ENCODE data around the gene ZFYVE27. TPM values are rescaled to one million over a fixed set of nuclear protein-coding genes. Genes with fewer than 3 reads are reported as not detected.

The ZFYVE27 gene
- total and polyA plus RNA-seq, 2 donors (not counting 3 experiments of a cell fraction or from before 2014, with no cell fraction given) = 16.3 to 24.2 TPM

DNA sequence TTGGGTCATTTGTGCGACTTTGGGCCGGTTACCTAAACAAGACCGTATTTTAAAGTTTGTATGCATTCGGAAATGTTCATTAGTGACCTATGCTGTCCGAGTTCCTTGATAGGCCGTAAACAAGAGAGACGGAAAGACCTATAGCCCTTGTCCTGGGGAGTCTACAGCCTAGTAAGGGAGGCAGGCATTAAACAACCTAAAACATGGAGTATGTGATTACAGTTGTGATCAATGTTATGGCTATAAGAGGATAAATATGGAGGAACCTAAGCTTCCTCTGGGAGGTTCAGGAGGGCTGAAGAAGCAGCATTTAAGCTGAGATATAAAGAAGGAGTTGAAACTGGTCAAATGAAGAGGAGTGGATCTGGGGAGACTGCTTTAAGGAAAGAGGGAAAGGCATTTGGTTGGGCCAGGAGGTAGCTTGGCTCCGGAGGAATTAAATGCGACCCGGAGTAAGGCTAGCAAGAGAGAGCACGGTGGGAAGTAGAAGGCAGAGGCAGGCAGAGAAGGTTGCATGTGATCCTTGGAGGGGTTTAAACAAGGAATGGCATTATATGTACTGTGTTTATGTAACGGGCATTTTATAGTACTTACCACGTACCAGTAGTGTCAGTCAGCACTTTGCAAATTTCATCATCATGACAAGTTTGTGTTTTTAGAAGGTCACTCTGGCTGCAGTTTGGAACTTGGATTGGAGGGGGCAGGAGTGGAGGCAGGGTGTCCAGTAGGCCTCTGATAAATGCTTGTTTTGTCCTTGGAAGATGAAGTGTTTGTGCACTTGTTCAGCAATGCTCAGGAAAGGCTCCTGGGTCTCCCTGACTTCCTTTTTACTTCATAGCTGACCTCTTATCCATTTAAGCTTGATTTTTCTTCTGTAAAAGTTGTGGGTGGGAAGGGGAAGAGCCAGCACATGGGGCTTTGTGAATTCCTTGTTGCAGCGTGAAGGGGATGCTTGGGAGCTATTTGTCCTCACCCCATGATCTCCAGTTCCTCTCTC, 48.8 kb upstream of the ZFYVE27 start:
- Histone ChIP-seq H3K4me2 (ENCODE audit: insufficient read depth, low read length) (peak overlapping the region; percentile 88), H3K9me1 (replicated peaks; ENCODE audit: control insufficient read depth, extremely low read depth, insufficient read depth, low read length) (no peaks in the 10 kb centered on the region), H3K4me1 (ENCODE audit: control insufficient read depth, extremely low read depth, insufficient read depth, low read length) (peaks cover 16% of the 10 kb centered on the region), H2AFZ (ENCODE audit: low read depth, low read length) (peak overlapping the region; percentile 99), H3K27ac (ENCODE audit: insufficient read depth, low read depth, low read length) (peak overlapping the region; percentile 42), H3K27me3 (ENCODE audit: control insufficient read depth in 2 of 2, insufficient read depth in 2 of 2, low read length in 2 of 2) (no peaks in the 10 kb centered on the region), H4K20me1 (replicated peaks; ENCODE audit: control insufficient read depth, extremely low read depth, insufficient read depth, low read length) (no peaks in the 10 kb centered on the region), H3K9me3 (replicated peaks; ENCODE audit: control insufficient read depth, insufficient read depth, low read length) (no peaks in the 10 kb centered on the region), H3K79me2 (ENCODE audit: control insufficient read depth, insufficient read depth, low read length) (no peaks in the 10 kb centered on the region), H3K36me3 (ENCODE audit: control insufficient read depth in 2 of 2, extremely low read depth in 1 of 2, insufficient read depth in 2 of 2, low read length in 2 of 2) (no peaks in the 10 kb centered on the region), H3K4me3 (replicated peaks in 1 of 3; ENCODE audit: insufficient read depth in 1 of 3, low read depth in 1 of 3, low read length in 3 of 3) (peak overlapping the region in 1 of 3 experiments; percentile 24), H3K9ac (replicated peaks; ENCODE audit: extremely low read depth, insufficient read depth, low read length) (peak overlapping the region; percentile 81)
- TF ChIP-seq MYC (IDR thresholded peaks at IDR 0.05; ENCODE audit: low read depth, low read length) = no peak
- TF ChIP-seq POLR2AphosphoS5 (IDR thresholded peaks at IDR 0.05; ENCODE audit: insufficient read depth, low read depth, low read length) = no peak
- no peak for TF ChIP-seq POLR2A (IDR thresholded peaks at IDR 0.05; ENCODE audit: low read depth, low read length)
- TF ChIP-seq, protein P1, sequence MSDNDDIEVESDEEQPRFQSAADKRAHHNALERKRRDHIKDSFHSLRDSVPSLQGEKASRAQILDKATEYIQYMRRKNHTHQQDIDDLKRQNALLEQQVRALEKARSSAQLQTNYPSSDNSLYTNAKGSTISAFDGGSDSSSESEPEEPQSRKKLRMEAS (IDR thresholded peaks at IDR 0.05; ENCODE audit: insufficient read depth, insufficient read length) = no peak
- TF ChIP-seq, protein P2, sequence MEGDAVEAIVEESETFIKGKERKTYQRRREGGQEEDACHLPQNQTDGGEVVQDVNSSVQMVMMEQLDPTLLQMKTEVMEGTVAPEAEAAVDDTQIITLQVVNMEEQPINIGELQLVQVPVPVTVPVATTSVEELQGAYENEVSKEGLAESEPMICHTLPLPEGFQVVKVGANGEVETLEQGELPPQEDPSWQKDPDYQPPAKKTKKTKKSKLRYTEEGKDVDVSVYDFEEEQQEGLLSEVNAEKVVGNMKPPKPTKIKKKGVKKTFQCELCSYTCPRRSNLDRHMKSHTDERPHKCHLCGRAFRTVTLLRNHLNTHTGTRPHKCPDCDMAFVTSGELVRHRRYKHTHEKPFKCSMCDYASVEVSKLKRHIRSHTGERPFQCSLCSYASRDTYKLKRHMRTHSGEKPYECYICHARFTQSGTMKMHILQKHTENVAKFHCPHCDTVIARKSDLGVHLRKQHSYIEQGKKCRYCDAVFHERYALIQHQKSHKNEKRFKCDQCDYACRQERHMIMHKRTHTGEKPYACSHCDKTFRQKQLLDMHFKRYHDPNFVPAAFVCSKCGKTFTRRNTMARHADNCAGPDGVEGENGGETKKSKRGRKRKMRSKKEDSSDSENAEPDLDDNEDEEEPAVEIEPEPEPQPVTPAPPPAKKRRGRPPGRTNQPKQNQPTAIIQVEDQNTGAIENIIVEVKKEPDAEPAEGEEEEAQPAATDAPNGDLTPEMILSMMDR (IDR thresholded peaks at IDR 0.05; ENCODE audit: extremely low read depth in 1 of 2, insufficient read depth in 1 of 2, low read depth in 1 of 2, low read length in 2 of 2) = no peak
- no peak for TF ChIP-seq JUN (IDR thresholded peaks at IDR 0.05; ENCODE audit: borderline replicate concordance, insufficient read depth, insufficient read length, low read depth)
- TF ChIP-seq GATA2 (IDR thresholded peaks at IDR 0.05; ENCODE audit: insufficient read depth, insufficient read length, low read depth, low read length) = no peak
- no peak for TF ChIP-seq EZH2 (IDR thresholded peaks at IDR 0.05; ENCODE audit: borderline replicate concordance, low read depth, low read length, severe bottlenecking)
- POLR2A ChIA-PET = interaction anchor here (0.6 to 1.7 kb wide), 7 partner anchors 9 to 39 kb away, joined by 3 to 6 read pairs (median 4); no protein-coding TSS in a partner anchor
- DNase-seq (ENCODE audit: low read depth, low spot score) (peak; percentile 27), FAIRE-seq (peak; percentile 33)
- CTCF ChIA-PET = interaction anchor here (0.7 to 5.8 kb wide), 12 partner anchors 9 to 47 kb away, joined by 3 to 49 read pairs (median 8); partner anchors contain the start of gene MARVELD1
- dilution Hi-C loops (cut with MboI; ENCODE audit: extremely low pct_ligation_motif_present, low sequenced_read_pairs) (no loop called here), intact Hi-C loops (cut with micrococcal nuclease) (loop anchor here (1.0 to 2.0 kb wide), 6 partner anchors 25 to 190 kb away; partner anchors contain the start of genes MARVELD1, MMS19, PI4K2A and UBTD1)
- BruUV-seq (replicated peaks) = no TSS peak
